Panc1 (cell line): ENCODE results near the gene PAK1. TPM values are rescaled to one million over a fixed set of nuclear protein-coding genes. Genes with fewer than 3 reads are reported as not detected.

Source experiments
- ATAC-seq: fragments of 200-7000 bp; cut with Tn5 transposase; 2 replicates; pipeline ENCODE4 v1.9.1; 2020; ENCODE audit warnings: mild to moderate bottlenecking, moderate library complexity
- BruUV-seq: library from RNA; stranded (reverse); fragments of 400-500 nt; replicated peaks from 2 replicates; lab custom pipeline; 2021; lab: Mats Ljungman, UMichigan
- CTCF ChIA-PET: fragments of 300-600 bp; sonication (Branson Sonifier 250); formaldehyde crosslinking; loops from one replicate; lab custom pipeline; 2022; ENCODE audit warnings: antibody characterized with exemption; lab: Charles Lee
- POLR2A ChIA-PET: fragments of 300-600 bp; sonication (Branson Sonifier 250); formaldehyde crosslinking; loops from one replicate; lab custom pipeline; 2022; ENCODE audit warnings: antibody characterized with exemption; lab: Charles Lee
- DNase-seq: peaks from one replicate; pipeline ENCODE4 v3.0.0-alpha.2; 2010; ENCODE audit warnings: low read depth, low spot score
- H3K27ac ChIP-seq: 2 replicates; pipeline ENCODE4 v1.5.1; 2011; ENCODE audit warnings: mild to moderate bottlenecking, low read length, inconsistent platforms
- H3K27me3 ChIP-seq: fragments of 200-500 bp; sonication (Bioruptor generic); 2 replicates; pipeline ENCODE4 v1.6.0; 2014; ENCODE audit warnings: low read length, inconsistent platforms; ENCODE audit not compliant: control insufficient read depth, insufficient read depth
- H3K36me3 ChIP-seq: fragments of 200-500 bp; sonication (Bioruptor generic); 2 replicates; pipeline ENCODE4 v1.5.1; 2014; ENCODE audit warnings: inconsistent platforms, mild to moderate bottlenecking, low read length, moderate library complexity; ENCODE audit not compliant: control insufficient read depth, insufficient read depth
- H3K4me1 ChIP-seq: 2 replicates; pipeline ENCODE4 v1.5.1; 2011; ENCODE audit warnings: inconsistent platforms, mild to moderate bottlenecking, low read length, moderate library complexity; ENCODE audit not compliant: control insufficient read depth, insufficient read depth
- H3K4me3 ChIP-seq, 2 experiments: 2 replicates each; pipeline ENCODE4 v1.5.1; 2011 to 2012; ENCODE audit warnings: low read depth in 2 of 2, low read length in 2 of 2, mild to moderate bottlenecking in 2 of 2, inconsistent platforms in 1 of 2, moderate library complexity in 1 of 2
- H3K9me3 ChIP-seq: fragments of 200-500 bp; sonication (Bioruptor generic); 2 replicates; pipeline ENCODE4 v1.5.1; 2014; ENCODE audit warnings: low read depth, mild to moderate bottlenecking, inconsistent platforms, low read length, moderate library complexity; ENCODE audit not compliant: control insufficient read depth, insufficient read depth
- CTCF ChIP-seq: fragments of 450-650 bp; IDR thresholded peaks from 2 replicates; pipeline ENCODE4 v1.5.1; 2017; ENCODE audit warnings: mild to moderate bottlenecking
- POLR2AphosphoS5 ChIP-seq: IDR thresholded peaks from 2 replicates; pipeline ENCODE4 v1.6.1; 2012; ENCODE audit warnings: mild to moderate bottlenecking, low read depth, low read length, moderate library complexity
- REST ChIP-seq, 2 experiments: IDR thresholded peaks; 2 replicates each; pipeline ENCODE4 v1.6.1; 2011 to 2012; ENCODE audit warnings: low read depth in 2 of 2, control low read depth in 1 of 2, low read length in 1 of 2, mild to moderate bottlenecking in 1 of 2, moderate library complexity in 1 of 2; ENCODE audit not compliant: insufficient read depth in 1 of 2
- SIN3A ChIP-seq: IDR thresholded peaks from 2 replicates; pipeline ENCODE4 v1.6.1; 2012; ENCODE audit warnings: low read depth, mild to moderate bottlenecking, low read length, moderate library complexity, borderline replicate concordance; ENCODE audit not compliant: insufficient read depth
- TCF7L2 ChIP-seq: IDR thresholded peaks from 2 replicates; pipeline ENCODE4 v1.6.1; 2011; ENCODE audit warnings: mild to moderate bottlenecking, low read depth, low read length, inconsistent platforms
- in situ Hi-C: cut with HindIII; loops from 2 replicates; pipeline ENCODE4 v1.10.0; 2016; ENCODE audit warnings: low sequenced_read_pairs, low pct_unique_long_range_greater_than_20kb
- intact Hi-C: fragments of 100-400 bp; cut with micrococcal nuclease; formaldehyde crosslinking; loops from one replicate; pipeline ENCODE4 v1.10.0; 2022; ENCODE audit not compliant: unreplicated experiment
- total RNA-seq: library from RNA; stranded (reverse); gene quantifications from one replicate; pipeline ENCODE4 v1.2.1, GENCODE V29; 2021; ENCODE audit not compliant: unreplicated experiment

Gene PAK1
- total RNA-seq, 1 experiment from 2014 or later = 38.2 TPM

- ChIA-PET POLR2A (no interaction called here), CTCF (interaction anchor here (0.8 to 1.0 kb wide), 2 partner anchors 137 to 216 kb away, joined by 3 to 5 read pairs; no protein-coding TSS in a partner anchor)
- peak overlapping the region; percentile 78 for H3K27ac ChIP-seq
- no peaks in the 10 kb centered on the region for H3K9me3 ChIP-seq
- no peaks in the 10 kb centered on the region for H3K27me3 ChIP-seq
- DNase-seq = no peak
- H3K4me1 ChIP-seq = peaks cover 21% of the 10 kb centered on the region
- H3K36me3 ChIP-seq = no peaks in the 10 kb centered on the region
- BruUV-seq = no TSS peak
- no peak for TF ChIP-seq POLR2AphosphoS5
- TF ChIP-seq TCF7L2 = no peak
- no peak for TF ChIP-seq SIN3A
- no peak for TF ChIP-seq CTCF
- no peak for TF ChIP-seq REST (IDR thresholded peaks at IDR 0.05; ENCODE audit: insufficient read depth in 1 of 2, low read depth in 2 of 2, low read length in 1 of 2)
- ATAC-seq = peak; percentile 71
- intact Hi-C loops (no loop called here), in situ Hi-C loops (no loop called here)
- H3K4me3 ChIP-seq = peak overlapping the region; percentile 56 to 82
Observed at GRCh38 chr11:77411137-77411707, 62.7 kb downstream of the PAK1 start.

GRCh38 chr11:77410076-77410827, 63.6 kb downstream of the PAK1 start:
- intact Hi-C loops = no loop called here
- no peak overlapping the region for H3K27ac ChIP-seq
- POLR2A ChIA-PET = no interaction called here
- no peaks in the 10 kb centered on the region for H3K27me3 ChIP-seq
- CTCF ChIA-PET = interaction anchor here (0.6 to 0.7 kb wide), 2 partner anchors 84 to 260 kb away, joined by 6 to 16 read pairs; no protein-coding TSS in a partner anchor
- TF ChIP-seq POLR2AphosphoS5 (no peak), CTCF (no peak), TCF7L2 (no peak), SIN3A (no peak), REST (IDR thresholded peaks at IDR 0.05; ENCODE audit: insufficient read depth in 1 of 2, low read depth in 2 of 2, low read length in 1 of 2) (no peak)
- H3K9me3 ChIP-seq = no peaks in the 10 kb centered on the region
- H3K4me1 ChIP-seq = peaks cover 21% of the 10 kb centered on the region
- in situ Hi-C loops = no loop called here
- BruUV-seq = no TSS peak
- no peaks in the 10 kb centered on the region for H3K36me3 ChIP-seq
- DNase-seq (no peak), ATAC-seq (no peak)
- peak overlapping the region in 1 of 2 experiments; percentile 82; a peak in 2 of 4 replicates for H3K4me3 ChIP-seq
